Activated T-helper 17 cell treated with anti-CD3 and anti-CD28 coated beads, Interleukin-2, amount 50 U/mL, for 72 hours (primary cell): ENCODE results near the gene MARCHF2. TPM values are rescaled to one million over a fixed set of nuclear protein-coding genes. Genes with fewer than 3 reads are reported as not detected.

ENCODE experiments used
- ATAC-seq: fragments of 150-1000 bp; cut with Tn5 transposase; replicated peaks from 2 replicates; pipeline ENCODE4 v1.10.0; 2021; ENCODE audit warnings: mild to moderate bottlenecking, moderate library complexity
- H3K27ac Mint-ChIP-seq: one replicate; pipeline ENCODE4 v1.8.0; 2022; ENCODE audit warnings: mixed read lengths
- H3K27me3 Mint-ChIP-seq: one replicate; pipeline ENCODE4 v1.8.0; 2022; ENCODE audit warnings: mixed read lengths
- H3K36me3 Mint-ChIP-seq: one replicate; pipeline ENCODE4 v1.8.0; 2022; ENCODE audit warnings: low read depth, mild to moderate bottlenecking, mixed read lengths
- H3K4me1 Mint-ChIP-seq: one replicate; pipeline ENCODE4 v1.8.0; 2022; ENCODE audit warnings: mixed read lengths
- H3K4me3 Mint-ChIP-seq: one replicate; pipeline ENCODE4 v1.8.0; 2022; ENCODE audit warnings: mild to moderate bottlenecking, mixed read lengths
- H3K9me3 Mint-ChIP-seq: one replicate; pipeline ENCODE4 v1.8.0; 2022; ENCODE audit warnings: mixed read lengths
- total RNA-seq, 2 donors: library from RNA; stranded (reverse); gene quantifications; one replicate each; pipeline ENCODE4 v1.2.3, GENCODE V29; 2022

Gene MARCHF2
- total RNA-seq, 2 donors from 2014 or later = 10.6 to 15.5 TPM

DNA sequence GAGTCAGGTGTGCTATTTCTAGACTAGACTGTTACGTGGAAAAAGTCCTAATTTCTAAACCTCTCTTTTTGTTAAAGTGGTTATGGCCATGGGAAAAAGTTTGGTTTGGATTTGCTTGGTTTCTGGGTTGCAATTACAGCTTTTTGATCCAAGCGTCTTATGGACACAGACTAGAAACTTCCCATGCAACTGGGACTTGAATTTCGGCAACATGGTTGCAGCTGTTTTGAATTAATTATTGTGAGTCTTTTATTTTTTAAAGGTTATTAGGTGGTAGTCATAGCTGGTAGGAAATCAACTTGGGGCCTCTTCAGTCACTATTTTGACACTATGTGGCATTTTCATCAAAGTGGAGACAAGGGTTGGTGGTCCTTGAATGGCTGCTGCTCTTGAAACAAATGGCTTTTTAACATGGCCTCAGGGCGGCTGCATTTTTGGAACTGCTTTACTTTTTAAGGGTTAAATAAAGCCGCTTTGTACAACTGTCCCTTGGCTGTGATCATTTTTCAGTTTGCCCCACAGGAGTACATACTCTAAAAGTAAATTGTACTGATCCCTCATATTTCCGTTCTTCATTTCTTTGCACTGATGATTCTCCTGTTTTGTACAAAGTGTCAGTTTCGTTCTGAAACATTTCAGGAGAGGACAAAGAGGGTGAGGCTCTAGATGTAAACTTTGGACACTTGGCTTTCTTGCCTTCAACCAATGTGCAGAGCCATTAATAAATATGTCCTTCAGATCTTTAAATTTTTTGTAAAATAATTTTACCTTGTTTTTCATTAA lies 47.6 kb downstream of the MARCHF2 start:
- H3K9me3 Mint-ChIP-seq = no peaks in the 10 kb centered on the region
- peak overlapping the region; percentile 44 for H3K27ac Mint-ChIP-seq
- peaks cover 99% of the 10 kb centered on the region for H3K36me3 Mint-ChIP-seq
- H3K4me3 Mint-ChIP-seq = peak overlapping the region; percentile 3
- no peaks in the 10 kb centered on the region for H3K27me3 Mint-ChIP-seq
- peak; percentile 43 for ATAC-seq
- H3K4me1 Mint-ChIP-seq = peaks cover 37% of the 10 kb centered on the region

DNA sequence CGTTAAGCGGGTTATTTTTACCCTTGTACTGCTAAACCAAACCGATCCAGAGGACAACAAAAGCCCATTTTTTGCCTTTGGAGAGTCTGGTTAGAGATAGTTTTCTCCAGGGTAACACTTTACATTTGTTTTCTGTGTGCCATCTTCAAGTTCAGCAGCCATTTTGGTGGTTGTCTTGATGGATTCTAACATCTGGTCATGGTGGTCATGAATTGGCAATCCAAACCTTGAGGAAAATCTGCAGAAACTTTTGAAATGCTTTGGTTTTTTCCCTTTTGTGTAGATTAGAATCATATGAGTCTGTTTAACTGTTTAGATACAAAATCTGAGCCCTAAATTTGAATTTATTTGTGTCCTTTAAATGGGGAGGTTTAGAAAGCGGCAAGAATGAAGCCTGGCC lies 48.3 kb downstream of the MARCHF2 start:
- Mint-ChIP-seq H3K9me3 (no peaks in the 10 kb centered on the region), H3K4me1 (peaks cover 32% of the 10 kb centered on the region), H3K27ac (no peak overlapping the region)

DNA sequence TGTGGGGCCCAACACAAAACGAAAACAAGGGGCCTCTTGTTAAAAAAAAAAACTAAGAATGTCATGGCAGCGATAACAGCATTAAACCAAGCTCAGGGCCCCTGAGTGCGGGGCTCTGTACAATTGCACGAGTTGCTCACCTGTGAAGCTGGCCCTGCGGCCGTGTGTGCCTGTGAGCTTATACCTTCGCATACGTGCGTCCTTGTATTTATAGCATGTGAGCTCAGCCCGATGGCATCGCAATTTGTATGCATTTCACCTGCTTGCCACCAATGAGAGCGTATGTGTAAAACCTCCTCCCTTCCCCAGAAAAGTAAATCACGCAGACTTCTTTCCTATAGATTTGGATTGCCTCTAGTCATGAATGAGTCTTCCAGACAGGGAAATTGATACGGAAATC lies 48.8 kb downstream of the MARCHF2 start:
- H3K36me3 Mint-ChIP-seq = peaks cover 99% of the 10 kb centered on the region

More for the DNA sequence above, 48.3 kb downstream of the MARCHF2 start:
- no peak overlapping the region for H3K4me3 Mint-ChIP-seq
- H3K36me3 Mint-ChIP-seq = peaks cover 99% of the 10 kb centered on the region
- ATAC-seq = no peak
- no peaks in the 10 kb centered on the region for H3K27me3 Mint-ChIP-seq

DNA sequence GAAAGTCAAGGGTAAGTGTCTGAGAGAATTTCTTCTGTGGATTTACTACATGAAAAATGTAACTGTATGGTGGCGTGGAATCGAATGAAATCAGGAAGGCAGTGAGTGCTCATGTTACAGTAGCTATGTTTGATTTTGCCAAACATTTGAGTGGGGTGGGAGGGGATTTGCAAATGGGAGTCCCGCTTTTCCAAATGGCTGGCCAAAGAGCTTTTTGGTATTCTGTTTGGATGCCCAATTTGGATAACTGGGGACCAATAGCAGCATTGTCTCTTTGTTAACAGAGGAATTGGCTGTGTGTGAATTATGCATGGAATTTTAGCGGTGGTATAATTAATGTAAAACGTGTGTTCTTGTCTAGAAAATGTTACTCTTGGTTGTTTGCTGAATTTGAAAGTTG lies 49.5 kb downstream of the MARCHF2 start:
- Mint-ChIP-seq H3K9me3 (no peaks in the 10 kb centered on the region), H3K4me3 (no peak overlapping the region), H3K36me3 (peaks cover 99% of the 10 kb centered on the region), H3K27me3 (no peaks in the 10 kb centered on the region), H3K4me1 (peaks cover 29% of the 10 kb centered on the region), H3K27ac (no peak overlapping the region)
- ATAC-seq = no peak

More for the DNA sequence above, 48.8 kb downstream of the MARCHF2 start:
- H3K27ac Mint-ChIP-seq = no peak overlapping the region
- H3K4me1 Mint-ChIP-seq = peaks cover 29% of the 10 kb centered on the region
- no peaks in the 10 kb centered on the region for H3K27me3 Mint-ChIP-seq
- ATAC-seq = no peak
- no peak overlapping the region for H3K4me3 Mint-ChIP-seq
- no peaks in the 10 kb centered on the region for H3K9me3 Mint-ChIP-seq

DNA sequence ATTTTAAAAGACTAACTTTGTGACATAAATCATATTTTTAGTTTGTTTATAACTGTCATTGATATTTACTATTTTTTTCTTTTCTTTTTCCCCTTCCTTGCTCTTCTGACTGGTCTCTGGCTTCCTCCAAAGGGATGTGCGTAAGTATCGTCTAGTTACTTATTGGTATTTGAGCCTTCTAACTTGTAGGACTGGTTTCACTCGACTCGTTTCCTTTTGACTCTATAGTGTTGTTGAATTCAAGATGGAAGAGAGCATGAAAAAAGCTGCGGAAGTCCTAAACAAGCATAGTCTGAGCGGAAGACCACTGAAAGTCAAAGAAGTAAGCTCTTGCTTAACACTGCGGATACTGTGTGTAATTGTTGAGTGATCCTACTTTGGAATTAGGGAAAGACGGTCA lies 50.3 kb downstream of the MARCHF2 start:
- Mint-ChIP-seq H3K27me3 (no peaks in the 10 kb centered on the region), H3K27ac (no peak overlapping the region), H3K36me3 (peaks cover 99% of the 10 kb centered on the region), H3K4me3 (no peak overlapping the region), H3K4me1 (peaks cover 28% of the 10 kb centered on the region), H3K9me3 (no peaks in the 10 kb centered on the region)
- no peak for ATAC-seq

DNA sequence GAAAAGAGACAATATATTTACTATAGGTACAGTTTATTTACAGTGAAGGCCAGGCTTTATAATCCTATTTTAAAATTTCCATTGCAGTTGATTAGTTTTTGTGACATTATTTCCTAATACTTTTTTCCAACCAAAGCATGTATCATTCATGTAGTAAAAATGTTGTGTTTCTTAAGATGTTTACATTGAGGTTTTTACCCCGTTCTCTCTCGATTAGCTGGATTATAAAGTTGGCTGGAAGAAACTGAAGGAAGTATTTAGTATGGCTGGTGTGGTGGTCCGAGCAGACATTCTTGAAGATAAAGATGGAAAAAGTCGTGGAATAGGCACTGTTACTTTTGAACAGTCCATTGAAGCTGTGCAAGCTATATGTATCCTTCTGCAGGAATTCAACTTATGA lies 52.9 kb downstream of the MARCHF2 start:
- no peak overlapping the region for H3K27ac Mint-ChIP-seq
- no peaks in the 10 kb centered on the region for H3K27me3 Mint-ChIP-seq
- H3K36me3 Mint-ChIP-seq = peaks cover 99% of the 10 kb centered on the region
- H3K4me1 Mint-ChIP-seq = peaks cover 14% of the 10 kb centered on the region
- H3K9me3 Mint-ChIP-seq = no peaks in the 10 kb centered on the region
- ATAC-seq = no peak
- H3K4me3 Mint-ChIP-seq = no peak overlapping the region

DNA sequence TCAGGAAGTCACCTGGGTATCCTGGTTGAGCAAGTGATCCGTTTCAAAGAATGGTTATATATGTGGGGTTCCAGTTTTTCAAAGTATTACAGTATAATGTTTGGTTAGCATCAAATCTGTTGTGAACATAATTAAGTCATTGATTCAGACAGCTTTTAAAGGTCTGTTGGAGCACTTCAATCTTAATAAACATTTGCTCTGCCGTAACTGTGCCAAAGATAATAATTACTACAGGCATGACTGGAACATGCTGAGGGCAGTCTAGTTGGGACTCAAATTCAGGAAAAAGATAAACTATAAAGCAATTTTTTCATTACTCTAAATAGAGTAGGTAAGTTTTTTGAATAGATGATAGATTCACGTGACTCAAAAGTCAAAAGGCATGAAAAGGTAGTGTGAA lies 55.0 kb downstream of the MARCHF2 start:
- Mint-ChIP-seq H3K9me3 (no peaks in the 10 kb centered on the region), H3K36me3 (peaks cover 100% of the 10 kb centered on the region), H3K4me3 (no peak overlapping the region), H3K4me1 (peaks cover 9% of the 10 kb centered on the region), H3K27me3 (no peaks in the 10 kb centered on the region), H3K27ac (no peak overlapping the region)
- no peak for ATAC-seq

DNA sequence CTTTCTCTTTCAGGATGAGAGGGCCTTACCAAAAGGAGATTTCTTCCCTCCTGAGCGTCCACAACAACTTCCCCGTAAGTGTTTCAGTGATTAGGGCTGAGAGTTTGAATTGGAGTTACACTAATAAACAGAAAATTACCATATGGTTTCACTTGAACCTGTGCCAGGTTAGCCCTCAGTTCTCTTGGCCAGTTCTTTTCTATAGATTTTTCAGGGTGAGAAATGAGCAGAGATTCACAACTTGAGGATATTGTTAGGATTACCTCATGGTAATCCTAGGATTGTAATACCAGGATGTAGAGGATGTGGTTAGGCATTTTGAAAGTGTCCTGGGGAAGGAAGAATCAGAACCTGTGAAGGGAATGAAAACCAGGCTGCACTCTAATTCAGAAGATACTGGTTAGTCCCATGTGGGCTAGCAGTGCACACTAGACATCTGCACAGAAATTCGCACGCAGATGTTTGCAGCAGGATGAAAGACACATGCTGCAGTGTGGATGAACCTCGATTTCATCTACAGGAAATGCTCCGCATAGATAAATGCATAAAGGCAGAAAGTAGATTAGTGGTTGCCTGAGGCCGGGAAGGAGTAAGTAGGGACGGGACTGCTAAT lies 55.8 kb downstream of the MARCHF2 start:
- H3K27me3 Mint-ChIP-seq = no peaks in the 10 kb centered on the region
- peaks cover 10% of the 10 kb centered on the region for H3K4me1 Mint-ChIP-seq
- no peak overlapping the region for H3K4me3 Mint-ChIP-seq
- peak overlapping the region; percentile 73 for H3K27ac Mint-ChIP-seq
- H3K9me3 Mint-ChIP-seq = no peaks in the 10 kb centered on the region
- ATAC-seq = no peak
- peaks cover 100% of the 10 kb centered on the region for H3K36me3 Mint-ChIP-seq

DNA sequence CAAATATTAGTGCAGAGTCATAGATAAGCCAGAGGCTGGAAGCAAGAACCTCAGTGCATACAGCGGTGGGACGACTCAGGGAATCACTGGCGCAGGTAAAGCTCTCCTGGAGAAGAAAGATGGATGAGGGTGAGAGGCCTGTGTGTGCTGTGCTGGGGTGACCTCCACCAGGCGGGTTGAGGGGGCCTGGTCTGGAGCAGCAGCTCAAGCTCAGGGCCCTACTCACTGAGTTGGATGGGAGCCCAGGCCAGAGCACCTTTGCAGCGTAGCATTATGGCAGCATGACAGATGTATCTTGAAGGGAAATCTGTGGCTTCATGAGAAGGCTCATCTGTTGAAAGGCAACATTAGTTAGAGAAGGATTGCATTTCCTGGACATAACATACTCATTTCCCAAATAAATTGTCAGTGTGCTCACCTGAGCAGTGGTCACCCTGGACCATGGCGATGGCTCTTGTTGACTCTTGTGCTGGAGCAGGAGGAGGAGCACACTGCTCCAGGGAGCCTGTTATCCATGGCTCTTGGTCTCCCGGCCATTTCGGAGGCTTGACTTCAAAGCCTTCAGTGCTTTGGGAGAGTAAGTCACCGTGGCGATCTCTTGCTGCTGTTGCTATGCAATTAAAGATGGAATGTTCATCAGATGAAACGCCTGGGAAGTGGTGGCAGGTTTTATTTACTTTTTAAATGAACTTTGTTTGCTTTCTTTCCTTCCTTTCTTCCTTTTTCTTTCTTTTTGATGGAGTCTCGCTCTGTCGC lies 56.7 kb downstream of the MARCHF2 start:
- Mint-ChIP-seq H3K4me3 (no peak overlapping the region), H3K9me3 (no peaks in the 10 kb centered on the region), H3K27me3 (no peaks in the 10 kb centered on the region), H3K36me3 (peaks cover 100% of the 10 kb centered on the region), H3K27ac (peak overlapping the region; percentile 73), H3K4me1 (peaks cover 11% of the 10 kb centered on the region)
- no peak for ATAC-seq

DNA sequence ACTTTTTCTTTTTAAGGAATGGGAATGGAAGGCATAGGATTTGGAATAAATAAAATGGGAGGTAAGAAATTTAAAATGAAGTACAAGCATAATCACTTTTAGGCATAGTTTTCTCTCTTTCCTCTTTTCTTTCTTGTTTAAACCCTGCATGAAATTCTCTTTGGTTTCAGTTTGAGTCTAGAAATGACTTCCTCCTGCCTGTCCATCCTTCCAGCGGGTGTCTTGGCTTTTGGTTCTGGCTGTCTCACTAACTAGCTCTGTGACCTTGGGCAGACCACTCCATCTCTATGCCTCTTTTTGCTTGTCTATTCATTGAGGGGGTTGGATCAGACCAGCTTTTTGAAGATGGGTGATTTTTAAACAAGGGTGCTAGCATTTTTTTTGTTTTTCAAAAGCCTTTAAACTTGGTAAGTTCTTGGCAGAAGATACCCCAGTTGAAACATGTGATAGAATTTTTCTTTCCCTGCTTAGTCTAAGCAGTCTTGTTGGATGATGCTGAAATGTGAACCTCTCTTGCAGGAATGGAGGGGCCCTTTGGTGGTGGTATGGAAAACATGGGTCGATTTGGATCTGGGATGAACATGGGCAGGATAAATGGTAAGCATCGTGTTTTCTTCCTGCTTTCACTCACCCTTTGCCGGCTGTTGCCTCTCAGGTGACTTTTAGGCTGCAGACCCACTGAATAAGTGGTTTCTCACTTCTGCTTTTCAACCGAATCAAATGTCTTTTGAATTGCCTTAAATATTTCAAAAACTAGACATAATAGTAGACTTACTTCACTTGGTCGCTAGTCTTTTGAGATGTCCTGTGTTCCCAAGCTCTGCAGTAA lies 60.8 kb downstream of the MARCHF2 start:
- peaks cover 100% of the 10 kb centered on the region for H3K36me3 Mint-ChIP-seq
- H3K4me3 Mint-ChIP-seq = no peak overlapping the region

DNA sequence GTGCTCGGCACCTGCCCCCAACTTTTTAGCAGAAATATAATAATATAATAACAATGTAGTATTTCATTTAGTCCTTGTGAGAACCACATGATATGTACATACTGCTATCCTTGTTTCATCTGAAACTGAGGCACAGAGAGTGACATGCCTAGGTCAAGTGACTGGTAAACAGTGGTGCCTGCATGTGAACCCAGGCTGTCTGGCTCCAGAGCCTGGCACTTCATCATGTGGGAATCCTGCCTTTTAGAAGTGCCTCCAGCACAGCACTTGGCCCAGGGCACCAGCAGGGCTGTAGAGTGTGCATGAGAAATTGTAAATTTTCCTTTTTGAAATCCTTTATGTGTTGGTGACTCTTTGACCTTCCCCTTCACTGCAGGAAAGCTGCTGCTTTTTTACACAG lies 61.9 kb downstream of the MARCHF2 start:
- Mint-ChIP-seq H3K27me3 (no peaks in the 10 kb centered on the region), H3K27ac (peak overlapping the region; percentile 65), H3K4me3 (no peak overlapping the region), H3K4me1 (peaks cover 16% of the 10 kb centered on the region), H3K9me3 (no peaks in the 10 kb centered on the region), H3K36me3 (peaks cover 95% of the 10 kb centered on the region)
- no peak for ATAC-seq

More for the DNA sequence above, 60.8 kb downstream of the MARCHF2 start:
- Mint-ChIP-seq H3K27ac (peak overlapping the region; percentile 83), H3K4me1 (peaks cover 16% of the 10 kb centered on the region), H3K27me3 (no peaks in the 10 kb centered on the region), H3K9me3 (no peaks in the 10 kb centered on the region)
- no peak for ATAC-seq

DNA sequence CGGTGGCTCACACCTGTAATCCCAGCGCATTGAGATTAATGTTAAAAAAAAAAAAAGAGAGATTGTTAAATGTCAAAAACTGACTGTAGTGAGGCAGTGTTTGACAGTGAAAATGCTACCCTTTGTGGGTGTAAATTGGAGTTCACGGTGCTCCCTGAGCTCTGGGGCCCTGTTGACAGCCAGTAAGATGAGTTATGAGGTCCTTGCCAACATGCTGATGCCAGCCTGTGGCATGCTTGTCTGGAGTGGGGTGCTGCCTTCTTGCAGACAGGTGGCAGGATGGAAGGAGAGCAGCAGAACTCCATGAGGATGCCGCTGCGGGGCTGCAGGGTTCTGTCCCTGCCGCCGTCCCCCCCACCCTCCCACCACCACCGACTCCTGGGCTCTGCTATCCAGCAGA lies 63.4 kb downstream of the MARCHF2 start:
- H3K9me3 Mint-ChIP-seq = no peaks in the 10 kb centered on the region

DNA sequence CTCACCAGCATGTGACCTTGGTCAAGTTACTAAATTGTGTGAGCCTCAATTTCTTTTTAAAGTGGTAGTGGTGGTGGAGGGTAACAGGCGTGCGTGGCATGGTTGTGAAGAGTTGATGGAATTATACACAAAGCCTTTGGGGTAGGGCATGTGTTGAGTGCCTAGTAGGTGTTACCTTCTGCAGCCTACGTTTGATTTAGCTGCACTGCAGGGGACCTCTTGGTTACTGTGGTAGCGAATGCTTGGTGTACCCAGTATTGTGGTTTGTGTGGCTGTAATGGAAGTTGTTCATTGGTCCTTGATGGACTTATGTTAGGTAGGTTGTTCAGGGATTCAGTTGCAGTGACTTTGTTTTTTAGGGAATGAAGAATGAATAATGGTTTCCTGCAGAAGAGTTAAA lies 64.8 kb downstream of the MARCHF2 start:
- Mint-ChIP-seq H3K4me1 (peaks cover 28% of the 10 kb centered on the region), H3K27ac (peak overlapping the region; percentile 71), H3K9me3 (no peaks in the 10 kb centered on the region), H3K27me3 (no peaks in the 10 kb centered on the region), H3K36me3 (peaks cover 95% of the 10 kb centered on the region), H3K4me3 (no peak overlapping the region)
- ATAC-seq = no peak

More for the DNA sequence above, 63.4 kb downstream of the MARCHF2 start:
- peaks cover 95% of the 10 kb centered on the region for H3K36me3 Mint-ChIP-seq
- no peak overlapping the region for H3K4me3 Mint-ChIP-seq
- peaks cover 26% of the 10 kb centered on the region for H3K4me1 Mint-ChIP-seq
- ATAC-seq = no peak
- H3K27ac Mint-ChIP-seq = peak overlapping the region; percentile 65
- H3K27me3 Mint-ChIP-seq = no peaks in the 10 kb centered on the region

DNA sequence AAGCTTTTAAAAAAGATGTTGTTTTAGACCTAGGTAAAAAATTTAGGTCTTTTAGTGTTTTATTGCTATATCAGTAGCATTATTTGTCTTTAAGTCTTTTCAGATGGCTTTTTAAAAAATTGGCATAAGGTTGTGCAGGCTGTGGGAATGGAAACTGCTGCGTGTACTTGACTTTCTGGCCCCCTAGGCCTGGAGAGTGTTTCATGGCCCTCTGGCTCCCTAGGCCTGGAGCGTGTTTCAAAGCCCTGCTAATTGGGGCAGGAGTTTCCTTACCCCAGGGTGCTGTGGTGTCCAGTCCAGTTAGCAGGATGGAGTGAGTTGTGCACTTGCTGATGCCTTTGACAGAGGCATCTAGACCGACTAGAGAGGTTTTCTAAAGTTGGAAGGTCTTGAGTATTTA lies 65.5 kb downstream of the MARCHF2 start:
- Mint-ChIP-seq H3K27me3 (no peaks in the 10 kb centered on the region), H3K4me3 (no peak overlapping the region), H3K4me1 (peaks cover 25% of the 10 kb centered on the region), H3K36me3 (peaks cover 95% of the 10 kb centered on the region), H3K9me3 (no peaks in the 10 kb centered on the region), H3K27ac (peak overlapping the region; percentile 71)
- ATAC-seq = no peak
